SHP77 treated with DMSO at 0.1 percent for 48 hours (cell line): ENCODE measurements around the gene TMEM170A.
"Not testable (repeated sequence)": the region's sequence is repeated elsewhere in the genome, so short reads cannot be mapped to it uniquely, and the experiment has no call there.

ENCODE experiments used
- DNase-seq: peaks from one replicate; lab custom pipeline; 2025; lab: John Stamatoyannopoulos, UW

Gene TMEM170A

GRCh38 chr16:75452464-75453190, 11.9 kb downstream of the TMEM170A start:
- no peak for DNase-seq

DNA sequence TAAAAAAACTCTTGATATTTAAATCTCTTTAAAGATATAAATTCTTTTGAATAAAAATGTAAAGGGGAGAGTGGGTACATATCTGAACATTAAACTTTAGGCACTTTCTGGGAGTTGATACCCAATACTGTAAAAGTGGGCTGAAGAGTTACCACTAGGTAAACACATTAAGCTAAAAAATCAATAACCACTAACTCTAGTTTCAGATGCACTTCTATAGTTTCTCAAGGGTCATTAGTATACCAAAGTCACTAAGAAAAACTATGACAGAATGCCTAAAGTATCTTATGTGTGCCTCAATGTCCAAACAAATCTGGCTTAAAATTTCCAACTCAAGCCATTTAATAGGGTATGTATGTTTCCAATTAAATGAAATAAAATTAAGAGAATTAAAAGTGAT, 18.1 kb downstream of the TMEM170A start:
- no peak for DNase-seq

GRCh38 chr16:75445298-75445697, 19.2 kb downstream of the TMEM170A start:
- no peak for DNase-seq

GRCh38 chr16:75443298-75443697, 21.2 kb downstream of the TMEM170A start:
- DNase-seq = no peak

DNA sequence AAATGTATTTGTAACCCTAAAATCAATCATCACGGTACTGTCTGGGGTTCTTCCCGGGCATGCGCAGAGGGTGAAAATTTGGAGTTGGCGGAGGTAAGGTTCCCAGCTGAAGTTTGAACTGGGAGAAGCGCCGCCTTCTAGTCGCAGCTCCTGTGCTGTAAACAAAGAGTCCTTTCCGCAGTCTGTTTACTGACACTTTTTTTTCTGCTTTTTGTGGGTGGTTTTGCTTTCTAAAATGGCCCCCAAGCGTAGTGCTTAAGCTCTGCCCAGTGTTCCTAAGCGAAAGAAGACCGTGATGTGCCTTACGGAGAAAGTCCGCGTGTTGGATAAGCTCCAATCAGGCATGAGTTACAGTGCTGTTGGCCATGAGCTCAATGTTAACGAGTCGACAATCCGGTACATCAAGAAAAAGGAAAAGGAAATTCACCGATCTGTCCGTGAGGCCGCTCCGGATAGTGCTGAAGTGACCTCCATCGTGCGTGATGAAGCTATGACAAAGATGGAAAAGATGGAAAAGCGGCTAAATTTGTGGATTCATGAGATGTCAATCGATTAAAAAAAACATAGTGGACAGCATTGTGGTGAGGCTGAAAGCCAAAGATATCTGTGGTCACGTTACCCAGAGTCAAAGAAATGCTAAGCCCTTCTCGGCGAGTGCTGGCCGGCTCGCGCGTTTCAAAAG, 30.6 kb downstream of the TMEM170A start:
- peak; percentile 98 for DNase-seq

DNA sequence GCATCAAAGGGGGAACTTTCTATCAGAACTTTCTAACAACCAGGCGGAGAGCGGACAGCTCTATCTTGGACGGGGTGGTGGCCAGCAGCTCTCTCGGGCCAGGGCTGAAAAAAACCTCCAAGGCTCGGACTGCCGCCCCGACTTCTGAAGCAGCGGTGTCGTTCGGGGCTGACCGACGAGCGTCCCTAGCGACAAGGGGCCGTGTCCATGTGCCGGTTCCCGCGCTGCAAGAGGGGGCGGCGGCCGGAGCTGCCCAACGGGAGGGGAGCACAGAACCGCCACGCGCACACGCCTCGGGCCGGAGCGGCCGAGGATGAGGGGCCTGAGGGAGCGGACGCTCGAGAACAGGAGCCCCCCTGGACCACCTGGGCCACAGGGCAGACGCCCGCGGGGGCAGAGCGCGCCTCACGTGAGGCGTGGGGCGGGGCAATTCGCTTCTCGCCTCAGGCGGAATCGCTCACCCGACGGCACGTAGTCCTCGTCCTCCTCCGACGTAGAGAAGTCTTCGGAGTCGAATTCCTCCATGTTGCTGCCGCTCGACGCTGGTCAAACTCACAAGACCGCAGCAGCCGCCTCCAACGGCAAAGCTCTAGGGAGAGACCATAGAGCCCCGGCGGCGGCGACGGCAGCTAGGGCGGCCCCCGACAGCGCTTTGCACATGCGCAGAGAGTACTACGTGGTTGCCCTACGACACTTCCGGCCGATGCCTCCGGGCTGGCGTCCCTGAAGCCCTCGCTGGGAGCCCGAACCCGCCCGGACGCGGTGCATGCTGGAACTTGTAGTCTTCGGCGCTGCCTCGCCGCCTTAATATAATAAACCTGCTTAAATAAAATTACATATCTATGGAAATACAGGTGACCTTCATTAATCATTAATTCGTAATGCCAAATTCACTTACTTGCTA, 31.4 kb downstream of the TMEM170A start, which contains the start of gene CFDP1:
TSS of gene CFDP1 (minus strand) at position 676 of the 904 bp plus-strand sequence. CDS start at position 525, 151 bp downstream.
- peak; percentile 98 for DNase-seq

DNA sequence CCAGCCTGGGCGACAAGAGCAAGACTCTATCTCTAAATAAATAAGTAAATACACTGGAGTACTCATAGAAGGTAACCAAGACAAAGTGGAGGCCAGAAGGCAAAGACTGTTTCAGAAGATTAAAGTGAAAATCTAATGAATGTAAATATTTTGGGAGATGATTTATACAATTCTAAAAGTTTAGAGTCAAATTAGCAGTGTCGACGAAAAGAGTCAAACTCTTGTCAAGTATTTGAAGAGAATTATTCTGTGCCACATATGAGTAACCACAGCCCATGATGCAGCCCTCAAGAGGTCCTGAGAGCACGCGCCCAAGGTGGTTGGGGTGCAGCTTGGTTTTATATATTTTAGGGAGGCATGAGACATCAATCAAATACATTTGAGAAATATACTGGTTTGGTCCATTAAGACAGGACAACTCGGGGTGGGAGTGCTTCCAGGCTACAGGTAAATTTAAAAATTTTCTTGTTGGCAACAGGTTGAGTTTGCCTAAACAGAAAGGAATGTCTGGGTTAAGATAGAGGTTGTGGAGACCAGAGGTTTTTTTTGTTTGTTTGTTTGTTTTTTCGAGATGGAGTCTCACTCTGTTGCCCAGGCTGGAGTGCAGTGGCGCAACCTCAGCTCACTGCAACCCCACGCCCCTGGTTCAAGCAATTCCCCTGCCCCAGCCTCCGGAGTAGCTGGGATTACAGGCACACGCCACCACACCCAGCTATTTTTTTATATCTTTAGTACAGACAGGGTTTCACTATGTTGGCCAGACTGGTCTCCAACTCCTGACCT, 34.7 kb downstream of the TMEM170A start:
- DNase-seq = no peak

DNA sequence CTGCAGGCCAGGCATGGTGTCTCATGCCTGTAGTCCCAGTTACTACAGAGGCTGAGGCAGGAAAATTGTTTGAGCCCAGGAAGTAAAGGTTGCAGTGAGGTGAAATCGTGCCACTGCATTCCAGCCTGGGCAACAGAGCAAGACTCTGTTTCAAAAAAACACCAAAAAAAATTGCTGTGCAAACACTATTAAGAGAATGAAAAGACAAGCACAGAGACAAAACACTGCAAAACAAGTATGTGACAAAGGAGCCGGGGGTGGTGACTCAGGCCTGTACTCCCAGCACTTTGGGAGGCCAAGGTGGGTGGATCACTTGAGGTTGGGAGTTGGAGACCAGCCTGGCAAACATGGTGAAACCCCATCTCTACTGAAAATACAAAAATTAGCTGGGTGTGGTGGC, 38.0 kb downstream of the TMEM170A start:
- not testable (repeated sequence) for DNase-seq

DNA sequence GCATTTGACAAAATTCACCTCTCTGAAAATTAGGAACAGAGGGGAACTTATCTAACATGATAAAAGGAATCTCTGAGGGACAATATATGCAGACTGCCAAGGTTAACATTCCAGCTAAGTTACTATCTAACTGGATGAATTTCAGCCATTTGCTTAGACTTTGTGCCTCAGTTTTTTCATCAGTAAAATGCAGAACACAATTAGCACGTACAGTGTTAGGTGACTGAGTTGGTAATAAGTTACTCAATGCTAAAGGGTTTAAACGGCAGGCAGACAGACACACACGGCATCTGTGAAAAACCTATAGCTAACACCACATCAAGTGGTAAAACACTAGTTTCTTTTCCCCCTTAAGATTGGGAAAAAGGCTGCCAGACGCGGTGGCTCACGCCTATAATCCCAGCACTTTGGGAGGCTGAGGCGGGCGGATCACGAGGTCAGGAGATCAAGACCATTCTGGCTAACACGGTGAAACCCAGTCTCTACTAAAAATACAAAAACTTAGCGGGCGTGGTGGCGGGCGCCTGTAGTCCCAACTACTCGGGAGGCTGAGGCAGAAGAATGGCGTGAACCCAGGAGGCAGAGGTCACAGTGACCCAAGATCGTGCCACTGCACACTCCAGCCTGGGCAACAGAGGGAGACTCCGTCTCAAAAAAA, 40.3 kb downstream of the TMEM170A start:
- not testable (repeated sequence) for DNase-seq

DNA sequence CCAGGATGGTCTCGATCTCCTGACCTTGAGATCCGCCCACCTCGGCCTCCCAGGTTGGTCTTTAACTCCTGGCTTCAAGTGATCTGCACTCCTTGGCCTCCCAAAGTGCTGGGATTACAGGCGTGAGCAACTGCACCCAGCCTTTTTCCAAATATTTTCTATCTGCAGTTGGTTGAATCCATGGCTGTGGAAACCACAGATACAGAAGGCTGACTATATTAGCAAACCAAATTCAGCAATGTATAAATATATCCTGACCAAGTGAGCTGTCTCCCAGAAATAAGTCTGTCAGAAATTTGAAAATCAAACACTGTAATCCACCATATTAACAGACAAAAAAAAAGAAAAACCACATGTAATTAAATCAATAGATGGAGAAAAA, 40.8 kb downstream of the TMEM170A start:
- no peak for DNase-seq

DNA sequence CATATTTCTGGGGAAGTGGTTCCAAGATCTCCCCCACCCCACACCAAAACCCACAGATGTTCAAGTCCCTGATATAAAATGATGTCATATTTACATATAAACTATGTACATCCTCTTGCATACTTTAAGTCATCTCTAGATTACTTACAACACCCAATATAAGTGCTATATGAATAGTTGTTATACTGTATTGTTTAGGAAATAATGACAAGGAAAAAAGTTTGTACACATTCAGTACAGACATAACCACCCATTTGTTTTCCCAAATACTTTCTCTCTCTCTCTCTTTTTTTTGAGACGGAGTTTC, 42.7 kb downstream of the TMEM170A start:
- no peak for DNase-seq

DNA sequence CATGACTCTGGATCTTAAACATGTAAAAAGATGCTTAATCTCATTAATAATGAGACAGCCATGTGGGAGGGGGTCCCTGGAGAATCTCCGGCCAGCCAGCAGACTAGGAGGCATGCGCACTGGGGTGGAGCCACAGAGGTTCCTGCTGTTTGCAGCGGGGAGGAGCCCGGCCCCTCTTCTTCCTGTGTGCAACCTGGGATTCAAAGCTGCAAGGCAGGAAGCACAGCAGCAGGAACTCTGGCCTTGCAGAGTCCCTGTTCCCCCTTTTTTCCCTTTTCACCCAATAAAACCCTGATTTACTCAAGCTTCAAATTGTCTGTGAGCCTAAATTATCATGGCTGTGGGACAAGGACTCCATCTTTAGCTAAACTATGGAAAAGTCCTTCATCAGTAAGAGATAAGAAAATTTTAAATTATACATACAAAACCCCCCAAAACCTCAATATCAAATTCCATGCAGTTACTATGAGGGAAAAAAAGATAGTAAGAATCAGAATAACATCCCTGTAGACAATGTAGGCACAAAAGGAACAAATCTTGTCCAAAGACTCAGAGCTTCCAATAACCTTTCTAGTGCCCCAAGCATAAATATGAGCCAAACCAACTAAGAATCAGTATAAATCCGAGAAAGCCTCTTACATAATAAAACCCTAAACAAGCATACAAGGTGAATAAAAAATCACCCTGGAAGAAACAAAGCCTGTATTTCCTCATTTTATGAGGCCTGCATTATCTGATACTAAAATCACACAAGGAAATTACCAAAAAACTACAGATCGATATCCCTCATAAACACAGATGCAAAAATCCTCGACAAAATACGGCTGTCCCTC, 43.3 kb downstream of the TMEM170A start:
- no peak for DNase-seq

- DNase-seq = no peak
Observed at GRCh38 chr16:75416904-75417565, 47.5 kb downstream of the TMEM170A start.

GRCh38 chr16:75415169-75415905, 49.2 kb downstream of the TMEM170A start:
- DNase-seq = no peak

- DNase-seq = no peak
Observed at GRCh38 chr16:75413951-75414350, 50.5 kb downstream of the TMEM170A start.

GRCh38 chr16:75406943-75407342, 57.5 kb downstream of the TMEM170A start:
- DNase-seq = no peak

DNA sequence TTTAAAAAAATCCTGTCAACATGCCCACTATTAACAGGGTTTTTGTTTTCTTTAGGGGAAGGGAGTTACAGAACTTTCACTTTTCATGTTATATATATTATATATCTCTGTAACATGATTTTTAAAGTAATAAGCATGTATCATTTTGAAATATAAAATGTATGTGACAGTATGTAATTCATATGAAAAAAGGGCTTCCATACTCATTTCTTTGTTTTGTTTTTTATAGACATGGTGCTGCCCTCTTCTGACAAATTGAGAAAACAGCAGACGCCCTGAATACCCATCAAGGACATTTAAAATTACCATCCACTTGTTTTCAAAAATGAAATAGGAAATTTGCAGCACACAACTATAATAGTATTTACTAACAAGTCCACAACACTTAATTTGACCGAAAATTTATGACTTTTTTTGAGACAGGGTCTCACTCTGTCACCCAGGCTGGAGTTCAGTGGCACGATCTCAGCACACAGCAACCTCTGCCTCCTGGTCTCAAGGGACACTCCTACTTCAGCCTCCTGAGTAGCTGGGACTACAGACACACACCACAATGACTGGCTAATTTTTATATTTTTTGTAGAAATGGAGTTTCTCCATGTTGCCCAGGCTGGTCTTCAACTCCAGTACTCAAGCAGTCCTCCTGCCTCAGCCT, 61.5 kb downstream of the TMEM170A start:
- no peak for DNase-seq

GRCh38 chr16:75402159-75402820, 62.2 kb downstream of the TMEM170A start:
- no peak for DNase-seq
